Heart right ventricle (tissue), 16 donors: ENCODE results near the gene TMEM72. TPM values are rescaled to one million over a fixed set of nuclear protein-coding genes. Genes with fewer than 3 reads are reported as not detected.

ENCODE experiments used
- ATAC-seq, 8 donors: fragments of 200-7000 bp; cut with Tn5 transposase; one replicate each; pipeline ENCODE4 v1.9.1; 2020; ENCODE audit warnings: mild to moderate bottlenecking in 8 of 8, moderate library complexity in 8 of 8, moderate number of reproducible peaks in 1 of 8
- DNase-seq, 2 donors: peaks; one replicate each; pipeline ENCODE4 v3.0.0-alpha.2; 2020
- H3K27ac ChIP-seq, 10 donors: fragments of 200-600 bp; sonication (generic) in 2 of 10; one replicate each; pipeline versions ENCODE4 v1.5.0 to v1.8.0; 2020 to 2022; ENCODE audit warnings: mild to moderate bottlenecking in 3 of 10
- H3K27me3 ChIP-seq, 7 donors: fragments of 200-600 bp; one replicate each; pipeline ENCODE4 v1.8.0; 2021 to 2022; ENCODE audit warnings: mild to moderate bottlenecking in 2 of 7
- H3K36me3 ChIP-seq, 9 donors: fragments of 200-600 bp; sonication (generic) in 1 of 9; one replicate each; pipeline versions ENCODE4 v1.5.0 to v1.8.0; 2020 to 2022; ENCODE audit warnings: mild to moderate bottlenecking in 2 of 9
- H3K4me1 ChIP-seq, 9 donors: fragments of 200-600 bp; sonication (generic) in 1 of 9; one replicate each; pipeline versions ENCODE4 v1.5.0 to v1.8.0; 2020 to 2022; ENCODE audit warnings: mild to moderate bottlenecking in 4 of 9
- H3K4me3 ChIP-seq, 10 donors: fragments of 200-600 bp; sonication (generic) in 2 of 10; one replicate each; pipeline versions ENCODE4 v1.5.0 to v1.8.0; 2020 to 2022; ENCODE audit warnings: mild to moderate bottlenecking in 7 of 10, moderate library complexity in 2 of 10
- H3K9me3 ChIP-seq, 11 donors: fragments of 200-600 bp in 10 of 11; sonication (generic) in 2 of 11; one replicate each; pipeline versions ENCODE4 v1.5.0 to v1.8.0; 2013 to 2022; ENCODE audit warnings: mild to moderate bottlenecking in 2 of 11, control low read depth in 1 of 11, moderate library complexity in 1 of 11
- WGBS, 2 donors: extraction: QIAGEN DNeasy Blood & Tissue Kit; methylation state at CpG; one replicate each; pipeline ENCODE4 v1.1.7; 2013; ENCODE audit warnings: inconsistent platforms in 1 of 2; 5-methylcytosine and 5-hydroxymethylcytosine counted together
- intact Hi-C, 10 donors: fragments of 100-400 bp; cut with DNase I; formaldehyde crosslinking; loops; one replicate each; pipeline versions ENCODE4 v1.11.1 to v1.14.2; 2022
- polyA plus RNA-seq, 2 donors: library from polyadenylated mRNA; stranded (reverse); fragments of 200-250 nt; gene quantifications; one replicate each; pipeline ENCODE4 v1.2.3, GENCODE V29; 2013
- total RNA-seq, 10 donors: library from RNA; stranded (reverse); fragmentation: NEBNext Ultra II Directional in 3 of 10; extraction: Animal tissue kit (Norgen Biotek cat#: 25700) in 3 of 10; gene quantifications; one replicate each; pipeline versions ENCODE4 v1.2.1 to v1.2.4, GENCODE V29; 2021 to 2023
- TF ChIP-seq, protein P1 (sequence below), 9 donors: fragments of 200-600 bp; sonication (generic) in 2 of 9; IDR thresholded peaks; one replicate each; pipeline versions ENCODE4 v1.5.0 to v1.8.0; 2021 to 2022; ENCODE audit warnings: antibody characterized with exemption in 9 of 9, mild to moderate bottlenecking in 5 of 9, moderate library complexity in 1 of 9
- donor health status: Arrhythmogenic right ventricular cardiomyopathy.
- donor health status: ischemic (EF 13 %, LVEDD 7.1; RV severe dilation, severe dysfunction).
- donor health status: healthy with polysubstance abuse.
- donor health status: DM: no; HTN: yes; CAD: no.
- donor health status: DM: no; HTN: no; CAD: no.
- donor health status: ischemic (EF 25% LVEDD 6.9; RV normal size, moderate dysfunction).
- donor health status: ischemic (EF 25% LVEDD 5.7; RV mildly dilated, moderate dysfunction).
- donor health status: healthy.
- donor health status: DM: yes; HTN: yes; CAD: no.
- donor health status: Ischemic cardiomyopathy.
- donor health status: ischemic (EF 35%, LVEDD 5.7; RV mildly dilated, moderate dysfunction).
- donor health status: nonischemic (EF 11% LVEDD 7.7; RV severe dilation, severe dysfunction).
- donor health status: DM: yes; HTN: yes; CAD: no.
- donor health status: PGD.
- donor health status: ischemic (EF 29% LVEDD 5.4; RV normal size, mild dysfunction).
- donor health status: nonischemic (EF 23%, LVEDD 6.1; RV moderate dilation, normal function).

The TMEM72 gene
- total and polyA plus RNA-seq, 12 donors: 0.17 to 0.22 TPM; not detected in 10

DNA sequence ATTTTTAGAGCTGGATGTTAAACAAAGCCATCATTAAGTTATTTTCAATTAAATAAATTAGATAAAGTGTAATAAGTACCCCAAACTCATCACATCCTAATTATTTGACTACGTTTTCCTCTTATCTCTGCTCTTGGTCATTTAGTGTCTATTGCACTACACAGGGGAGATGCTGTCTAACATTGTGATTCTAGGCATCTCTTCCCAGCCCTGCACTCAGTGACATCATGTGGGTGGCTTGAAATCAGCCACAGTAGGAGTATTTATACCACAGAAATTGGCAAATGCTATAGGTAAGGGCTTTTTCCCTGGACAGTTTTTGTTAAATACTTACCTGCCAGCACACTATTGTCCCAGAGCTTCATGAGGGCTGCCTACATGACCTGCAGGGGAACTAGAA lies 21.3 kb upstream of the TMEM72 start:
- Histone ChIP-seq H3K36me3 (no peaks in the 10 kb centered on the region), H3K27ac (no peak overlapping the region), H3K4me1 (no peaks in the 10 kb centered on the region), H3K4me3 (no peak overlapping the region), H3K9me3 (no peaks in the 10 kb centered on the region), H3K27me3 (no peaks in the 10 kb centered on the region)
- DNase-seq (no peak), ATAC-seq (no peak)
- intact Hi-C loops: no loop called here
- TF ChIP-seq, protein P1, sequence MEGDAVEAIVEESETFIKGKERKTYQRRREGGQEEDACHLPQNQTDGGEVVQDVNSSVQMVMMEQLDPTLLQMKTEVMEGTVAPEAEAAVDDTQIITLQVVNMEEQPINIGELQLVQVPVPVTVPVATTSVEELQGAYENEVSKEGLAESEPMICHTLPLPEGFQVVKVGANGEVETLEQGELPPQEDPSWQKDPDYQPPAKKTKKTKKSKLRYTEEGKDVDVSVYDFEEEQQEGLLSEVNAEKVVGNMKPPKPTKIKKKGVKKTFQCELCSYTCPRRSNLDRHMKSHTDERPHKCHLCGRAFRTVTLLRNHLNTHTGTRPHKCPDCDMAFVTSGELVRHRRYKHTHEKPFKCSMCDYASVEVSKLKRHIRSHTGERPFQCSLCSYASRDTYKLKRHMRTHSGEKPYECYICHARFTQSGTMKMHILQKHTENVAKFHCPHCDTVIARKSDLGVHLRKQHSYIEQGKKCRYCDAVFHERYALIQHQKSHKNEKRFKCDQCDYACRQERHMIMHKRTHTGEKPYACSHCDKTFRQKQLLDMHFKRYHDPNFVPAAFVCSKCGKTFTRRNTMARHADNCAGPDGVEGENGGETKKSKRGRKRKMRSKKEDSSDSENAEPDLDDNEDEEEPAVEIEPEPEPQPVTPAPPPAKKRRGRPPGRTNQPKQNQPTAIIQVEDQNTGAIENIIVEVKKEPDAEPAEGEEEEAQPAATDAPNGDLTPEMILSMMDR (IDR thresholded peaks at IDR 0.05): no peak
- WGBS, 2 donors: 91 to 97% methylated on average over 1 of the region's 1 CpG

GRCh38 chr10:44890696-44891563 lies 20.2 kb upstream of the TMEM72 start:
- TF ChIP-seq, protein P1 (IDR thresholded peaks at IDR 0.05): no peak
- intact Hi-C loops: no loop called here
- H3K9me3 ChIP-seq: no peaks in the 10 kb centered on the region
- H3K36me3 ChIP-seq: no peaks in the 10 kb centered on the region
- H3K27me3 ChIP-seq: no peaks in the 10 kb centered on the region
- DNase-seq (no peak), ATAC-seq (no peak)
- WGBS, 2 donors: 94 to 95% methylated on average over 6 of the region's 6 CpGs
- no peak overlapping the region for H3K4me3 ChIP-seq
- no peak overlapping the region for H3K27ac ChIP-seq
- no peaks in the 10 kb centered on the region for H3K4me1 ChIP-seq

DNA sequence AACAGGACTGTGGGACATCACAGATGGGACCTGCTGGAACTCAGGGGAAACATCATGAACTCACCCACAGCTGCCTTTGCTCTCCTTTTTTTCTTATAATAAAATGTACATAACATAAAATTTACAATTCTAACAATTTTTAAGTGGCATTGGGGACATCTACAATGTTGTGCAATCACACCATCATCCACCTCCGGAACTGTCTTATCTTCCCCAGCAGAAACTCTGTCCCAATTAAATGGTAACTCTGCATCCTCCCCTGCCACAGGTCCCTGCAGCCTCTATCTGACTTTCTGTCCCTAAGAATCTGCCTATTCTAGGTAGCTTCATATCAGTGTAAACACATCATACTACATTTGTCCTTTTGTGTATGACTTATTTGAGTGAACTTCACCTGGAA lies 19.4 kb upstream of the TMEM72 start:
- no peaks in the 10 kb centered on the region for H3K9me3 ChIP-seq
- WGBS, 2 donors: 87 to 100% methylated on average over 1 of the region's 1 CpG
- H3K27me3 ChIP-seq: no peaks in the 10 kb centered on the region
- DNase-seq (no peak), ATAC-seq (no peak)
- no peaks in the 10 kb centered on the region for H3K4me1 ChIP-seq
- H3K27ac ChIP-seq: no peak overlapping the region
- no peaks in the 10 kb centered on the region for H3K36me3 ChIP-seq
- H3K4me3 ChIP-seq: no peak overlapping the region
- intact Hi-C loops: no loop called here
- TF ChIP-seq, protein P1 (IDR thresholded peaks at IDR 0.05): no peak

DNA sequence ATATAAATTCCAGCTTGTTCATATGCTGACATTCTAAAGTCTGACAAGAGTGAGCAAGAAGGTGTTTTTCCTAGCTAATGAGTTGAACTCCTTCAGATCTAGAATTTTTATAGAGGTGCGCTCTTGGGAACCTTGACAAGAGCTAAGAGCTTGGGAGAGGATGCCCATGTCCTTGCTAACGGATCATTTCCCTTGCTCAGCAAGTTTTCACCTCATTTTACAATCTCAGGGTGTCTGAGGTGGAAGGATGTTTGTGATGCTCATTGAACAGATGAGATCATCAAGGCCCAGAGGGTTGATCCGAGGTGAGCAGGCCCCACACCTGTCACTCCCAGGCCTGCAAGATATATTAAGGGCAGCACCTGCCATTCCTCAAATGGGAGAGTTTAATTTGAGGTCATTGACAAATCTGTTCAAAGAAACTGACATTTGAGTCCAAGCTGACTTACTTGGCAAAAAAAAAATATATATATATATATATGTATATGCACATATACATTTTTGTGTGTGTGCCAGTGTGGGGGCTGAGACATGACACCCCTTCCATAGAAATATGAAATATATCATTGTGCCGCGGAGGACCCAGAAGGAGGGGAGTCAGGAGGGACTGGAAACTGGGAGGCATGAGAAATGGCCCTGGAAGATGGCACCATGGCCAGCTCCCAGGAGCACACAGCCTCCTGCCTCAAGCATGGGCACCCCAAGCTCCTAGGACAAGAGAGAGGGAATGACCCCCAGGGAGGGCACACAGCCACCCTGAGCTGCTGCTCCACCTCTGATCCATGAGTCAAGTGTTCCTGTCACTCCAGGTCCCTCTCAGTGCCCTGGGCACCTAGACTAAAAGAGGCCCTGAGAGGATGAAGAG lies 17.3 kb upstream of the TMEM72 start:
- Histone ChIP-seq H3K9me3 (peaks cover 0 to 10% (median 0%) of the 10 kb centered on the region in 11 donors), H3K4me3 (no peak overlapping the region), H3K27ac (no peak overlapping the region), H3K4me1 (no peaks in the 10 kb centered on the region), H3K27me3 (no peaks in the 10 kb centered on the region), H3K36me3 (no peaks in the 10 kb centered on the region)
- 90 to 91% methylated on average over 5 of the region's 5 CpGs for WGBS, 2 donors
- intact Hi-C loops: no loop called here
- DNase-seq (no peak), ATAC-seq (no peak)
- TF ChIP-seq, protein P1 (IDR thresholded peaks at IDR 0.05): no peak
